Activated CD8-positive, alpha-beta memory T cell treated with anti-CD3 and anti-CD28 coated beads, Interleukin-2, amount 50 U/mL, for 24 hours (primary cell): ENCODE measurements around the gene RAP1GAP.

ENCODE experiments used
- DNase-seq: peaks from one replicate; pipeline ENCODE4 v3.0.0-alpha.2; 2020; ENCODE audit errors: extremely low read depth

The RAP1GAP gene

DNA sequence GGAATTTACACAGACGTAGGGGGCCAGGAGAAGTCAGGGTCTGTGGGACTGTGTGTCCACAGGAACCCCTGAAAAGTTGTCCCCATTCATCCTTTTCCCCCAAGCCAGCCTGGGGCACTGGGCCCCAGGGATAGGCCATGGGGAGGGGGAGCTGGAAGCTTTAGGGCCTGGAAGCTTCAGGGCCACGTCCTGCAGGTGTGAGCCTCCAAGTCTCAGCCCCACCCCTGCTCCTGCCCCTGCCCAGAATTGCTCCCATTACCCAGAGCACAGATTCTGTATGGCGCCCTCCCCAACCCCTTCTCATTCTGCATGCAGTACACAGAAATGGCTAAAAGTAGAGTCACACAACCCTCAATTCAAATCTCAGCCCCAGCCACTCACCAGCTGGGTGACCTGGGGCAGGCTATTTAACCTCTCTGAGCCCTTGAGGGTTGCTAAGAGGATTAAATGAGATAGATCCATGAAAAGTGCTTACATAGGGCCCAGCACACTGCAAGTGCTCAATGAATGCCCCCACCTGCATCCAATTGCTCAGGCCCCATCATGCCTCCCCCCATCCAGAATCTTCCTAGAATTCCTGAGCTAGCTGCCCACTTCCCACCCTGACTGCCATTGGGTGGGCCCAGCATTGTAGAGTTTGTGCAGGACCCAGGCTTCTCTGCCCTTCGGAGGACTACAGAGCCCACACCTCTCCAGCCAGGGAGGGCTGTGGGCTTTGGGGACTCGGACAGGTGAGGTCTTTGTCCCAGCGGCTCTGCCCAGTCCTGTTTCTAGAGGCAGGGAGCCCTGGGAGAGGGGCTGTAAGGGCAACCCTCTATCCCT, 6.5 kb downstream of the RAP1GAP start:
- no peak for DNase-seq

DNA sequence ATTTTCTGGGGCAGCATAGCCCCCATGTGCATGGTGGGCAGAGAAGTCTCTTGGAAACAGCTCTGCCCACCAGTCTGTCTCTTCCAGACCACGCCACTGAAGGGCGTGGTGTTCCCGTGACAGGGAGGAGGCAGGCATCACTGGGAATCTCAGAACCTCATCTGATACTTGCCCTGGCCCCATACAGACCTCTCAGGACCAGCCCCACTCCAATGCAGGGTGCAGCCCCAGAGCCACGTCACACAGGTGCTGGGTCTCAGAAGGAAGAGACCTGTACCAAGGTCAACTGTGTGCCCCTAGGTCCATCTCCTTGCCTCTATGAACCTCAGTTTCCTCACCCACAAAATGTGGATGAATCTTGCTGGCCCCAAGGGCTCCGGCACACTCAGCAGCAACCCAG, 7.3 kb downstream of the RAP1GAP start:
- no peak for DNase-seq

DNA sequence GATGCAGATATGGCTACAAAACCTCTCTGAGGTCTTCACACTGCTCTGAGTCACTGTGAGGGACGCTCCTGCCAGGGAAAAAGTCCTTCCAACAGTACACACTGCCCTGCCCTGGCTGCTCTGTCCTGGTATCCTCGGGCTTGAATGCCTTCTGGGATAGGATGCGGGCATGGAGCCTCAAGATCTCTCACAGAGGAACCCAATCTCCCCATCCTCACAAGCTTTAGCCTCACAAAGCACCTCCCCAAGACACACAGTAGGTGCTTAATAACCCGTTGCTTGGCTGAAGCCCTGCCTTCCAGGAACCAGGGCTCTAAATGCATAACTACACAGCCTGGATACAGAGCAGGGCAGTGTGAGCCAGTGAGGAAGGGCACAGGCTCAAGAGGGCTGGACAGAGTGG, 9.2 kb downstream of the RAP1GAP start:
- no peak for DNase-seq

DNA sequence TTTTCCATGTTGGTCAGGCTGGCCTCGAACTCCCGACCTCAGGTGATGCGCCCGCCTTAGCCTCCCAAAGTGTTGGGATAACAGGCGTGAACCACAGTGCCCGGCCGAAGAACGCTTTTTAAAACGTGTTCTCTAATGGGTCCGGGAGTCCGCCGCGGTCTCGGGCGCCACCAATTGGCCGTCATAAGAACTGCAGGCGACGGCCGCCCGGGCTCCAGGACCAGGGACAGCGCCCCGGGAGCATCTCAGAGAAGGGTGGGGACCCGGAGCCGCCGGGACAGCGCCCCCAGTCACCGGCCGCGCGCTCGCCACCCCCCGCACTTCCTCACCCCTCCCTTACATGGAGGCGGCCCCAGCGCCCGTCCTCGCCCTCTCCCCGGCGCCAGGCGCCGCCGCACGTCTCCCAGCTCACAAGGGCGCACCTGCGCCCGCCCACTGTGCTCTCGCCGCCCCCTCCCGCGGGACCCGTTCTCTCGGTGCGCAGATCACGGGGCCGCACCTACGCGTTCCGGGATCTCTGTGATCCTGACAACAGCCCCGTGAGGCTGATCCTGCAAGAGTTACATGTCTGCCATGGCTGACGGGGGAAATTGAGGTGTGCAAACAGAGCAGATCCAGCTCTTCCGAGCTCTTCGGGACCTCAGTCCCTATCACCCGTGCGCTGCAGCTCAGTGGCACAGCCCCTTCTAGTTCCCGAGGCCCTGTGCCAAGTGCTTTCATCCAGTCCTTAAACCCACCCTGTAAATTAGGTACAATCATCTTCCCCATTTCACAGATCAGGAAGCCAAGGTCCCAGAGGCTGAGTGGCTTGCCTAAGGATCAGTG, 9.8 kb downstream of the RAP1GAP start:
- DNase-seq: peak; percentile 30

DNA sequence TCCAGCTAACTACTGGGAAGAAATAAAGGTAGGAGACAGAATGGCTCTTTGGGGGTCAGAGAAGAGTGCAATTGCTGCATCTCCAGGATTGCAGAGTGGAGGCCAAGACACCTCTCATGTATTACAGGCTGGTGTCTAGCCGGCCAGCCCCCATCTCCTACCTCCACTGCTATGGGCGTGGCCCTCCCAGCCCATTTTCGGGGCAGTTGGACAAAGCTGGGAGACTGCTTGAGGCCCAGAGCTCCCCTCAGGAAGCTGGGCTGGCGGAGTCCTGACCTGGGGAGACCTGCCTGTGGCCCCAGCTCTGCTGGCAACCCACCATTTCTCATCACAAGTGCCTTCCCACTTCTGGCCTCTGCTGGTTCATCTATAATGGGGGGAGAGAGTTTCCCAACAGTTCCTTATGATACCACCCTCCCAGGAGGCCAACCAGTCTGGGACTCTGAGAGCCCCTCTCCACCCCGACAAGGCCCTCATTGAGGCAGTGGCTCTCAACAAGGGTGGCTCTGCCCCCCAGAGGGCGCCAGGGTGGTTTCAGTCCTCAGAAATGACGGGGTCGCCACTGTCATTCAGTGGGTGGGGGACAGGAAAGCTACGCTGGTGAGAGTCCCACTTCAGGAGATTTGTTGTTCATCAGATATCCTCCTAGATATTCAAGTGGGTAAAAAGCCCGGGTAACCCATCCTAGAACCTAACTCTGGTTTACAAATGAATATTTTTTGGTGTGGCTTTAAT, 11.5 kb downstream of the RAP1GAP start:
- no peak for DNase-seq

DNA sequence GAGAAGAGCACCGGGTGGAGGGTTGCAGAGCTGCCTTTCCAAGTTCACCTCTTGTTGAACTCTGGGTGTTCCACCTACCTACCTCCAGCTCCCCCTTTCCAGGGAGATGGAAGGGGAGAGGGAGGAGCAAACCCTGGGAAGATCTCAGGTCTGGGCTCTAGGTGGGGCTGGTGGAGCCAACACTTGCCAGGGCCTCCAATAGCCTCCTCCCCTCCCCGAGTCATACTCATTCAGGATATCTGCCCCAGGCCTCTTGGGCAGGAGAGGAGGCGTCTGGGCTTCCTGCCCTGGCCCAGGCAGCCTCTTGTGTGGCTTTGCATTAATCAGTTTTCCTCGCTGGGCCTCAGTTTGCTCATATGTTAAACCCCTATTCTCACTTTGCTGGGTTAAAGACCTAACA, 13.4 kb downstream of the RAP1GAP start:
- DNase-seq: no peak

DNA sequence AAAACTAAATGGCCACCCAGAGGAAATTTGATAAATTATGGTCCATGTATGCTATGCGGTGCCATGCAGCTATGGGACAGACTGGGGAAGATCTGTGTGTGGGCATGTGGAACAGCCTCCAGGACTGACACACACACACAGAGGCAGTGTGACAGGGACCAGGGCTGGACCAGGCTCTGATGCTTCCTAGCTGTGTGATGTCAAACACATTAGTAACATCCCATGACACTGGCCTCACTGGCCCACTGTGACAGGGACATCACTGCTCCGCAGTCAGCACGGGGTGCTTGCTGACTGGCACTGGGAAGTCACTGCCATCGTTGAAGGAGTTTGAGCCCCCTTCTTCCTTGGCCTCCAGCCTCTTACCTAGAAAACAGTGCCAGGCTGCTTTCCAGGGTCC, 13.9 kb downstream of the RAP1GAP start:
- no peak for DNase-seq

DNA sequence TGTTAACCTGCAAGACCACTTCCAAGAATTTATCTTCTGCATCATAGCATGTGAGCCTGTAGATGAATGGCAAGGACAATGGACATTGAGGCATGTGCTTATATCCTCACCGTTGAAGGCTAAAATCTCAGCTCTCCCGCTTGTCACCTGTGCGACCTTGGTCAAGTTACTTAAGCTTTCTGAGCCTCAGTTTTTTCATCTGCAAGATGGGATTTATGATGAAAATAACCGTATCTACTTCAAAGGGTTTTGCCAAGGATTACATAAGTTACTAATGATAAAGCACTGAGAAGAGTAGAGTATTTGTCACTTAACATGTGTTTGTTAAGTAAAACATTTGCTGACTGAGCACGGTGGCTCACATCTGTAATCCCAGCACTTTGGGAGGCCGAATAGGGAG, 14.9 kb downstream of the RAP1GAP start:
- DNase-seq: no peak

DNA sequence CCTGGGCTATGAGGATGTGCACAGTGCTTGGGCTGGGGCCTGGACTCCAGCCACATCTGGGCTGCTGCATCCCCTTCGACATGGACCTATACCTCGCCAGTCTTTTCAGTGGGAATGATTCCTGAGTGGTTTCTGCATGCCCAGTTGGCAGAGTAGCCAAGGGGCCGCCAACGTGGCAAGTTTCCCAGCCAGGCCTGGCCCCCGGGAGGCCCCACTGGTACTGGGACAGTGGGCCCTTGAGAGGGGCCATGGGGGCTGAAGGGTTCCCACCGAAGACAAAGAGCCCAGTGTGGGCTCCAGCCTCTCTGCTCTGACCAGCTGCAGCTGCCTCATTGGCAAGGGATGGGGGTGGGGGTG, 15.4 kb downstream of the RAP1GAP start:
- DNase-seq: no peak

DNA sequence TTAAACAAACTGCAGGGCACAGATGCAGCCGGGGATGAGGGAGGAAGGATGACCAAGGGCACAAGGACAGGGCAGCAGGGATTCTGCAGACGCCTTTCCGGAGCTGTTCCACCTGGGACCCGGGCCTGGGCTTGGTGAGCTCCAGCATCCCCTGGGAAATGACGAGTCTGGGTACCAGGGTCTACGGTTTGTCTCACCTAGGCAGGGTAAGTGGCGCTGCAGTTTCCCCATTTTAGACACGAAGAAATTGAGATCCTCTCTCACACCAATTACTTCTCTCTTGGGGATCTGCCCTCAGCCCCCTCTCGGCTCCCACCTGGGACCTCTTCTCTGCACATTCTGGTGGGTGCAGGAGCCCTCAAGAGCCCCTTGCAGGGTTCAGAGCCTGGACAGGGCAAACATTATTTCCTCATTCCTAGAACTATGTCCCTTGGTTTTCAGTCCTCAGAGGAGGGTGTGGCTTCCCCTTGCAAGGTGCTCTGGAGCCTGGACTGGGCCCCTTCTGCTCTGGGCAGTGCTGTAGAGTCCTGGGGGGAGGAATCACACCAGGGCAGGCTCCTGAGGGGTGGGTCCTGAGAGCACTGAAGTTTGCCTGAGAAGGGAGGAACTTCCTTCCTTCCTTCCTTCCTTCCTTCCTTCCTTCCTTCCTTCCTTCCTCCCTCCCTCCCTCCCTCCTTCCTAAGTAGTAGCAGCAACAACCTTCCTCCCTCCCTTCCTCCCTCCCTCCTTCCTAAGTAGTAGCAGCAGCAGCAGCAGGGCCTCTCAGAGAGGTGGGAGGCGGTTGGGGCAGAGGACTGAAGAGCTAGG, 16.0 kb downstream of the RAP1GAP start:
- DNase-seq: no peak

DNA sequence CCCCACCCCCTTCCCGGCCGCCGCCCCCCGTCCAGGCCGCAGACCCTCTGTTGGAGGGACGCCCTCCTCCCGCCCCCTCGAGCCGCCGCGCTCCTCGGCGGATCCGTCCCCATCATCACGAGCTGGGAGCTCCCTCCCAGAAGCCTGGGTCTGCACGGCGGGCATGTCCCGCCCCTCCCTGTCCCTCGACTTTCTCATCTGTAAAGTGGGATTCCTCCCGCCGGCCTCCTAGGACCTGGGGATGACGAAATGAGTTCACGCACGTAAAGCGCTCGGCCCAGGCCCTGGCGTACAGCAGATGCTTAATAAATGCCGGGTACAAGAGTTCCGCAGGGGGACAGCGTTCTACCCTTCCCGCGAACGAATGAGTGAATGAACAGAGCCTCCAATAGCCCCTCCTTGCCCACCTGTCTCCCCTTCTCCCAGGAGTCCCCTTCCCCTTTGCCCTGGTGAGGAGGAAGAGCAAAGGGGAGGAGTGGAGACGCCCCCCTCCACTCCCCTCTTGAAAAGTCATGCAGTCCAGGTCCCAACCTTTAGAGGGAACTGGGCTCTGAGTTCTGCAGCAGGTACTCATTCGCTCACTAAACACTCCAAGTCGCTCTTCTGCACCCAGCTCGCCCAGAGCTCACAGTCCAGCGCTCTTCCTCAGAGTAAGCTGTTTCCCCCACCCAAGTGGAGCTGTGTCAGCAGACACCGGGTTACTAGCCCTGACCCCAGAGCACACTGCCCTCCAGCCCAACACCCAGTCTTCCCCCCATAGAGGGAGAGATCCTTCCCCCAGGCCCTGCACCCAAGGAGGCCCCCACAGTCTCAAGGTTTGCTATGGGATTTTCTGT, 16.8 kb downstream of the RAP1GAP start:
- DNase-seq: no peak

DNA sequence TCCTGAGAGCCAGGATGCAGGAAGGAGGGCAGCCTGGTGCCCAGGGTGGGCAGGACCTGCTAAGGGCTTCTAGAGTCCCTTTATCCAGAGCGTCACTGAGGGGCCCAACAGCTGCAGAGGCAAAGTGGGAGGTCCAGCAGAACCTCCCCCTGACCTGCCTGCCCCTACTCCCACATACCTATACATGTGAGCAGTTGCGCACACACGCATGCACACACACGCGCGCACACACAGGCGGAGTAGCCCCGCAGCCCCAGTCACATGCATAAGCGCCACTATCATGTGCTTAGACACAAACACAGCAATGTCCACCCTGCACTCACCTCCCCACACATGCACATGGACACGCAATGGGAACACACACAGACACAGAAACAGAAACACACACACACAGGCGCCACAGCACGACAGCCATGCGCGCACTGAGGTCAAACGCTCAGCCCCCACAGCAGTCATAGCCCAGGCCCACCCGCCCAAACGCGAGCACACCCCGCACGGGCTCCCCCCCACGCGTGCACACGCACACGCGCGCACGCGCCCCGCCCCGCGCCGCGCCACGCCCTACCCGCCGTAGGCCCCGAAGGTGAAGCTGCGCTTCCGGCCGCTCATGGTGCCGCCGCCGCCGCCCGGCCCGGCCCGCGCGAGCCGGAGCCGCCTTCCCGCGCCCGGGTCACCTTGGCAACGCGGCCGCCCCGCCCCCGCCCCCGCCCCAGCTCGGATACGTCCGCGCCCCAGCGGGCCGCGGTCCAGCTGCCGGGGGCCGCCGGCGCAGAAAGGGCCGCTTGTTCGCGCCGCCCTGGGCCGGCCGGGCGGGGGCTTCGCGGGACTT, 17.7 kb downstream of the RAP1GAP start:
- DNase-seq: no peak

DNA sequence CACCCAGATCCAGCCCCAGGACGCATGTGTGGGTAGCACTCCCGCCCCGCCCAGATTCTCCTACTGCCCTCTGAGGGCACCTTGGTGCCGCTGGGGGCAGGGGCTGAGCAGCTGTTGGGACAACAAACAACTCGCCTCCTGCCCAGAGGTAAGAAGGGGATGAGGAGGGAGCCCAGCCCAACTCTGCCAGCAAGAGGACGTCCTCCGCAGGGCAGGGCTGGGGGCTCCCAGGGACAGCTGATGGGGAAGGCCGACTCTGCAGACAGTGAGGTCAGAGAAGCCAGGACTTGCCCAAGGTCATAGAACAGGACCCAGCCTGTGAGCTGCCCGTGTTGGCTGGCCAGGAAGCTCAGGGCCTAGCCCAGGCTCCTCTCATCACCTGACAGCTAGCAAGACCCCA, 18.8 kb downstream of the RAP1GAP start:
- DNase-seq: no peak

DNA sequence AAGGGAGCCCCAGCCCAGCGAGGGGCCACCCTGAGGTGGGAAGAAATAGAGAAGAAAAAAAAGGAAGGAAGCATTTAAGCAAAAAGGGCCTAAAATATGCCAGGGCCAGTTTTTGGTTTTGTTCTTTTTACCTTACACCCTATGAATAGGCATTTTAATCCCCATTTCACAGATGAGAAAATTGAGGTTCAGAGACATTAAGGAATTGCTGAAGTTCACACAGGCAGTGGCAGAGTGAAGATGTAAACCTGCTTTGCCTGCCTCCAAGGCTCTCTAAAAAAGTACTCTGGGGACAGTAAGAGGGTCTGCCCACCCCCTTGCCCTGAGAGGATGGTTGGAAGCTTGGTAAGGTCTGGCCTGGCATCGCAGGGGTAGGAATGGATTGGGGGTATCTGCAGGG, 19.8 kb downstream of the RAP1GAP start:
- no peak for DNase-seq

DNA sequence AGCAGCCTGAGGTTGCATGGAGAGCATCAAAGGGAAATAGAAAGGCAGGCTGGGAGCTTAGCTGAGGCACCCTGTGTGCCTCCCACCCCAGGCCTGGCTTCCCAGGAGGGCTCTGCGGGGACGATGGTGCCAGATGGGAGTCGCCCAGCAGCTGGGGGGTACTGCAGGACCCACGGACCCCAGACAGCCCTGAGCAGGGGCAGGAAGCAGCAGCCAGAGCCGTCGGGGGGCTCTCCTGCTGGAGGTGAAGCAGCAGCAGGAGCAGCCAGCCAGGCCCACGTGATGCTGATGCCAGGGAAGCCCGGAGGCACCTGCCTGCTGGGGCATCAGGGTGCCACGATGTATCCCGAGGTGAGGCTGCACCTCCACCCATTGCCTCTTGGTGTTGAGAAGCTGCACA, 20.4 kb downstream of the RAP1GAP start:
- no peak for DNase-seq

DNA sequence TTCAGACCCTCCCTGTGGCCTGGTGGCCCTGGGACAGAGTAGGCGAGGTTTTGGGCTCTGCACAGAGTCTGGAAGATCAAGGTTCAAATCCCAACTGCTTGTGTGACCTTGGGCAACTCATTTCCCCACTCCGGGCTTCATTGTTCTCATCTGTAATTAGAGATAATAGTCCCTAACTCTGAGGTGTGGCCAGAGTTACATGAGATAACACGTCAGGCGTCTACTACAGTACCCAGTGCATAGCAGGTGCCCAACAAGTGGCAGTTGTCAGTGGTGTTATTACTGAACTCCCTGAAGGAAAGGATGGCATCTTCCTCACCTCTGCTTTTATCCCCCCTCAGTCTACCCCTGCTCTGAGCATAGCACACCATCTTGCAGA, 20.8 kb downstream of the RAP1GAP start:
- DNase-seq: no peak

DNA sequence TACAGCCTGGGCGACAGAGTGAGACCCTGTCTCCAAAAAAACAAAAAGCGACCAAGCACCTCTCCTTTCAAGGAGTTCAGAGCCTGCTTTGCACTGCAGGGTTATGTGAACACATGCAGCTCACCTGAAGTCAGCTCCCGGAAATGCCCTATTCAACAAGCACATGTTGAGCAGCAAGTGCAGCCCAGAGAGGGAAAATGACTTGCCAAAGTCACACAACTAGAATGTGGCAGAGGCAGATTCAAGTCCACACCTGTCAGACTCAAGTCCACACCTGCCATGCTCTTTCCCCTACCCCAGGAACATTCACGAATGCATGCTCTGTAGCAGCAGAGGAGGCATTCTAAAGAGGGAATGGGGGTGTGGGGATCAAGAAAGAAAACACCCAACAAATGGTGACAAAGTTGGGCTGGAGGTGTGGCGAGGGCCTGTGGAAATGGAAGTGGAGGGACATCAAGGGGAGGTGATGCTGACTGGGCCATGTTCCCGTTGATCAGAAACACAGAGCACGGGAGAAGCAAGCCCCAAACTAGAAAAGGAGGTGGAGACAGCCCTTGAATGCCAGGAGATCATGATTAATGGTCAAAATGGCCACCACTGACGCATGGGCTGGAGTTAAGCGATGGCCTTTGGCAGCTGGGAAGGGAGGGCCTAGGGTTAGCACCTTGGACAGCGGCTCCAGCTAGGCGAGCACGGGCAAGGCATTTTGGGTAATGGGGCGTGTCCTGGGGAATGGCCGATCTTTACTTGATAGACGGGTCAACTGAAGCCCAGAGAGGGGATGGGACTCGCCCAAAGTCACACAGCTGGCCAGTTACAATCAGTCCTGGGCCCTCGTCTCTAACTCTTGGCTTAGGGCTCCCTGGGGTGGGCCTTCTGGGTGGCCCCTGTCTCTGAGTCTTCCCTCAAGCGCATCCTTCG, 21.5 kb downstream of the RAP1GAP start:
- DNase-seq: no peak

DNA sequence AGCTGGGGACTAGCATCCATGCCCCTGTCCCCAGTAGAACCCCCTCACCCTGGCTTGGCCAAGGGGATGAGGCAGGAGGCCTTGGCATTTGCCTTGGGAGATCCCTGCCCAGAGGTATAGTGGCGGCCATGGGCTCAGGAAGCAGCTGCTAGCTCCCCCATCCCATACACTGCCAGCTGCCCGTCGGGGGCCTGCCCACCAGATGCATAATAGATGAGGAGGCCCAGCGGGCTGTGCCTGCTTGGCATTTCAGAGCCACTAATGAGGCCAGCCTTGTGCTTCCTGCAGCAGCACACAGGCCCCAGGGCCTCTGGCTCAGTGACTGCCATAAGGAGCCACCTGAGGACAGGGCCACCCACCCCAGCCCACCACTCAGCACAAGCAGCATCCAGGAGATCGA, 23.6 kb downstream of the RAP1GAP start:
- no peak for DNase-seq

DNA sequence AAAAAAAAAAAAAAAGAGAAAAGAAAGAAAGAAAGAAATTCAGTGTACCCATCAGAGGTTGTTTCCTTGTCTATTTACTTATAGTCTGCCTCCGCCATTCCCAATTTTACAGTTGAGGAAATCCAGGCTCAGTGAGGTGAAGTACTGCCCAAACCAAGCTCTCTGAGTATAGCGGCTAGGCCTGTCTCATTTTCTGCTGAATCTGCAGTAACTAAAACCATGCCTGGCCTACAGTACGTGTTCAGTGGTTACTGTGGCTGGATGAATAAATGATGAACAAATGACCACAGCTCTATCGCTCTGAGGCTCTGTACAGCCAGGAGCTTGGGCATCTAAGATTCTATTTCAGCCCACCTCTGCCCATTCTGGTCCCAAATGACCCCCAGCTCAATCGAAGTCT, 24.3 kb downstream of the RAP1GAP start:
- no peak for DNase-seq
